ENCODE measurements around the gene SNRNP35.

DNA sequence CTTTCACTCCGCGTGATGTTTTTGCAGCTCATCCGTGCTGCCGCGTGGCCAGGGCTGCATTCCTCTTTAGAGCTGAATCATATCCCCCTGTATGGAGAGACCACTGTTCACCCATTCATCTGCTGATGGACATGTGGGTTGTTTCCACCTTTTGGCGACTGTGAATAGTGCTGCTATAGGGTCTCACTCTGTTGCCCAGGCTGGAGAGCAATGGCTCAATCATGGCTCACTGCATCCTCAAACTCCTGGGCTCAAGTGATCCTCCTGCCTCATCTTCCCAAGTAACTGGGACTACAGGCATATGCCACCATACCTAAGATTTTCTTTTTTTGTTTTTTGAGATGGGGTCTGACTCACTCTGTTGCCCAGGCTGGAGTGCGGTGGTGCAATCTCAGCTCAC lies 39.1 kb downstream of the SNRNP35 start:
- TF ChIP-seq, protein P1, sequence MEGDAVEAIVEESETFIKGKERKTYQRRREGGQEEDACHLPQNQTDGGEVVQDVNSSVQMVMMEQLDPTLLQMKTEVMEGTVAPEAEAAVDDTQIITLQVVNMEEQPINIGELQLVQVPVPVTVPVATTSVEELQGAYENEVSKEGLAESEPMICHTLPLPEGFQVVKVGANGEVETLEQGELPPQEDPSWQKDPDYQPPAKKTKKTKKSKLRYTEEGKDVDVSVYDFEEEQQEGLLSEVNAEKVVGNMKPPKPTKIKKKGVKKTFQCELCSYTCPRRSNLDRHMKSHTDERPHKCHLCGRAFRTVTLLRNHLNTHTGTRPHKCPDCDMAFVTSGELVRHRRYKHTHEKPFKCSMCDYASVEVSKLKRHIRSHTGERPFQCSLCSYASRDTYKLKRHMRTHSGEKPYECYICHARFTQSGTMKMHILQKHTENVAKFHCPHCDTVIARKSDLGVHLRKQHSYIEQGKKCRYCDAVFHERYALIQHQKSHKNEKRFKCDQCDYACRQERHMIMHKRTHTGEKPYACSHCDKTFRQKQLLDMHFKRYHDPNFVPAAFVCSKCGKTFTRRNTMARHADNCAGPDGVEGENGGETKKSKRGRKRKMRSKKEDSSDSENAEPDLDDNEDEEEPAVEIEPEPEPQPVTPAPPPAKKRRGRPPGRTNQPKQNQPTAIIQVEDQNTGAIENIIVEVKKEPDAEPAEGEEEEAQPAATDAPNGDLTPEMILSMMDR (IDR thresholded peaks at IDR 0.05): no peak
- TF ChIP-seq ZFX (IDR thresholded peaks at IDR 0.05; ENCODE audit: borderline replicate concordance): no peak
